GM12864 (cell line): Measurements from ENCODE around the gene C5orf15.

Experiments
- DNase-seq: peaks from one replicate; pipeline ENCODE4 v3.0.0-alpha.2; 2011; ENCODE audit warnings: low read depth
- H3K4me3 ChIP-seq: 2 replicates; pipeline ENCODE4 v1.5.1; 2011; ENCODE audit warnings: mild to moderate bottlenecking, low read depth, low read length, control low read depth
- TF ChIP-seq, protein P1 (sequence below): IDR thresholded peaks from 2 replicates; pipeline ENCODE4 v1.5.1; 2011; ENCODE audit warnings: low read depth, mild to moderate bottlenecking, moderate library complexity, low read length, control low read depth, inconsistent platforms; ENCODE audit errors: missing control alignments

C5orf15 gene

GRCh38 chr5:133932441-133933168, 35.8 kb downstream of the C5orf15 start:
- DNase-seq: no peak
- no peak overlapping the region for H3K4me3 ChIP-seq
- TF ChIP-seq, protein P1, sequence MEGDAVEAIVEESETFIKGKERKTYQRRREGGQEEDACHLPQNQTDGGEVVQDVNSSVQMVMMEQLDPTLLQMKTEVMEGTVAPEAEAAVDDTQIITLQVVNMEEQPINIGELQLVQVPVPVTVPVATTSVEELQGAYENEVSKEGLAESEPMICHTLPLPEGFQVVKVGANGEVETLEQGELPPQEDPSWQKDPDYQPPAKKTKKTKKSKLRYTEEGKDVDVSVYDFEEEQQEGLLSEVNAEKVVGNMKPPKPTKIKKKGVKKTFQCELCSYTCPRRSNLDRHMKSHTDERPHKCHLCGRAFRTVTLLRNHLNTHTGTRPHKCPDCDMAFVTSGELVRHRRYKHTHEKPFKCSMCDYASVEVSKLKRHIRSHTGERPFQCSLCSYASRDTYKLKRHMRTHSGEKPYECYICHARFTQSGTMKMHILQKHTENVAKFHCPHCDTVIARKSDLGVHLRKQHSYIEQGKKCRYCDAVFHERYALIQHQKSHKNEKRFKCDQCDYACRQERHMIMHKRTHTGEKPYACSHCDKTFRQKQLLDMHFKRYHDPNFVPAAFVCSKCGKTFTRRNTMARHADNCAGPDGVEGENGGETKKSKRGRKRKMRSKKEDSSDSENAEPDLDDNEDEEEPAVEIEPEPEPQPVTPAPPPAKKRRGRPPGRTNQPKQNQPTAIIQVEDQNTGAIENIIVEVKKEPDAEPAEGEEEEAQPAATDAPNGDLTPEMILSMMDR: no peak

- TF ChIP-seq, protein P1: no peak
- no peak overlapping the region for H3K4me3 ChIP-seq
- DNase-seq: no peak
These were observed 36.9 kb downstream of the C5orf15 start for GRCh38 chr5:133931546-133931945.

DNA sequence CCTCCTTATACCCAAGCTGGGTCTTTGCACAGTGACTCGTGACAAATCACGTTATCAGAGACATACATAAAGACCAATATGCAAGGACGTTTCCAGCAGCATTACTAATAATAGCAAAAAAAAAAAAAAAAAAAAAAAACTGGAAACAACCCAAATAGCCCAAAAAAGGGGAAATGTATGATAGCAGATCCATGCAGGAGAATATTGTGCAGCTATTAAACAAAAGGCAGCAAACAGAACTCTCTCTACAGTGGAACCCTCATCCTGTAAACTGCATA, 37.7 kb downstream of the C5orf15 start:
- TF ChIP-seq, protein P1: no peak
- DNase-seq: no peak
- H3K4me3 ChIP-seq: peak overlapping the region; percentile 42

GRCh38 chr5:133930061-133930812, 38.2 kb downstream of the C5orf15 start:
- DNase-seq: peak; percentile 56
- TF ChIP-seq, protein P1: no peak
- peak overlapping the region; percentile 42 for H3K4me3 ChIP-seq

- no peak overlapping the region; the same call in 1 of the 2 replicates for H3K4me3 ChIP-seq
- DNase-seq: no peak
- TF ChIP-seq, protein P1: no peak
These were observed 39.6 kb downstream of the C5orf15 start for GRCh38 chr5:133928587-133929393.

GRCh38 chr5:133927300-133928180, 40.9 kb downstream of the C5orf15 start:
- DNase-seq: no peak
- H3K4me3 ChIP-seq: no peak overlapping the region
- TF ChIP-seq, protein P1: no peak
